Panc1 (cell line): ENCODE data around the gene IMMT. TPM values are rescaled to one million over a fixed set of nuclear protein-coding genes. Genes with fewer than 3 reads are reported as not detected.

Source experiments
- ATAC-seq: fragments of 200-7000 bp; cut with Tn5 transposase; 2 replicates; pipeline ENCODE4 v1.9.1; 2020; ENCODE audit warnings: mild to moderate bottlenecking, moderate library complexity
- BruUV-seq: library from RNA; stranded (reverse); fragments of 400-500 nt; replicated peaks from 2 replicates; lab custom pipeline; 2021; lab: Mats Ljungman, UMichigan
- CTCF ChIA-PET: fragments of 300-600 bp; sonication (Branson Sonifier 250); formaldehyde crosslinking; loops from one replicate; lab custom pipeline; 2022; ENCODE audit warnings: antibody characterized with exemption; lab: Charles Lee
- POLR2A ChIA-PET: fragments of 300-600 bp; sonication (Branson Sonifier 250); formaldehyde crosslinking; loops from one replicate; lab custom pipeline; 2022; ENCODE audit warnings: antibody characterized with exemption; lab: Charles Lee
- DNase-seq: peaks from one replicate; pipeline ENCODE4 v3.0.0-alpha.2; 2010; ENCODE audit warnings: low read depth, low spot score
- H3K27ac ChIP-seq: 2 replicates; pipeline ENCODE4 v1.5.1; 2011; ENCODE audit warnings: mild to moderate bottlenecking, low read length, inconsistent platforms
- H3K27me3 ChIP-seq: fragments of 200-500 bp; sonication (Bioruptor generic); 2 replicates; pipeline ENCODE4 v1.6.0; 2014; ENCODE audit warnings: low read length, inconsistent platforms; ENCODE audit not compliant: control insufficient read depth, insufficient read depth
- H3K36me3 ChIP-seq: fragments of 200-500 bp; sonication (Bioruptor generic); 2 replicates; pipeline ENCODE4 v1.5.1; 2014; ENCODE audit warnings: inconsistent platforms, mild to moderate bottlenecking, low read length, moderate library complexity; ENCODE audit not compliant: control insufficient read depth, insufficient read depth
- H3K4me1 ChIP-seq: 2 replicates; pipeline ENCODE4 v1.5.1; 2011; ENCODE audit warnings: inconsistent platforms, mild to moderate bottlenecking, low read length, moderate library complexity; ENCODE audit not compliant: control insufficient read depth, insufficient read depth
- H3K4me3 ChIP-seq, 2 experiments: 2 replicates each; pipeline ENCODE4 v1.5.1; 2011 to 2012; ENCODE audit warnings: low read depth in 2 of 2, low read length in 2 of 2, mild to moderate bottlenecking in 2 of 2, inconsistent platforms in 1 of 2, moderate library complexity in 1 of 2
- H3K9me3 ChIP-seq: fragments of 200-500 bp; sonication (Bioruptor generic); 2 replicates; pipeline ENCODE4 v1.5.1; 2014; ENCODE audit warnings: low read depth, mild to moderate bottlenecking, inconsistent platforms, low read length, moderate library complexity; ENCODE audit not compliant: control insufficient read depth, insufficient read depth
- CTCF ChIP-seq: fragments of 450-650 bp; IDR thresholded peaks from 2 replicates; pipeline ENCODE4 v1.5.1; 2017; ENCODE audit warnings: mild to moderate bottlenecking
- POLR2AphosphoS5 ChIP-seq: IDR thresholded peaks from 2 replicates; pipeline ENCODE4 v1.6.1; 2012; ENCODE audit warnings: mild to moderate bottlenecking, low read depth, low read length, moderate library complexity
- REST ChIP-seq, 2 experiments: IDR thresholded peaks; 2 replicates each; pipeline ENCODE4 v1.6.1; 2011 to 2012; ENCODE audit warnings: low read depth in 2 of 2, control low read depth in 1 of 2, low read length in 1 of 2, mild to moderate bottlenecking in 1 of 2, moderate library complexity in 1 of 2; ENCODE audit not compliant: insufficient read depth in 1 of 2
- SIN3A ChIP-seq: IDR thresholded peaks from 2 replicates; pipeline ENCODE4 v1.6.1; 2012; ENCODE audit warnings: low read depth, mild to moderate bottlenecking, low read length, moderate library complexity, borderline replicate concordance; ENCODE audit not compliant: insufficient read depth
- TCF7L2 ChIP-seq: IDR thresholded peaks from 2 replicates; pipeline ENCODE4 v1.6.1; 2011; ENCODE audit warnings: mild to moderate bottlenecking, low read depth, low read length, inconsistent platforms
- in situ Hi-C: cut with HindIII; loops from 2 replicates; pipeline ENCODE4 v1.10.0; 2016; ENCODE audit warnings: low sequenced_read_pairs, low pct_unique_long_range_greater_than_20kb
- intact Hi-C: fragments of 100-400 bp; cut with micrococcal nuclease; formaldehyde crosslinking; loops from one replicate; pipeline ENCODE4 v1.10.0; 2022; ENCODE audit not compliant: unreplicated experiment
- total RNA-seq: library from RNA; stranded (reverse); gene quantifications from one replicate; pipeline ENCODE4 v1.2.1, GENCODE V29; 2021; ENCODE audit not compliant: unreplicated experiment

IMMT gene
- total RNA-seq, 1 experiment from 2014 or later, result 138 TPM

GRCh38 chr2:86176597-86176996, 18.7 kb downstream of the IMMT start:
- BruUV-seq, result no TSS peak
- ChIA-PET CTCF (no interaction called here), POLR2A (interaction anchor here (0.6 to 0.7 kb wide), 2 partner anchors 292 to 368 kb away, joined by 4 read pairs; no protein-coding TSS in a partner anchor)
- ATAC-seq (no peak), DNase-seq (no peak)
- Histone ChIP-seq H3K9me3 (no peaks in the 10 kb centered on the region), H3K4me1 (no peaks in the 10 kb centered on the region), H3K4me3 (no peak overlapping the region), H3K27me3 (no peaks in the 10 kb centered on the region), H3K27ac (no peak overlapping the region), H3K36me3 (peaks cover 26% of the 10 kb centered on the region; the same call in 1 of the 2 replicates)
- in situ Hi-C loops, result no loop called here
- TF ChIP-seq SIN3A, result no peak
- TF ChIP-seq REST (IDR thresholded peaks at IDR 0.05; ENCODE audit: insufficient read depth in 1 of 2, low read depth in 2 of 2, low read length in 1 of 2), result no peak
- no peak for TF ChIP-seq CTCF
- no peak for TF ChIP-seq TCF7L2
- TF ChIP-seq POLR2AphosphoS5, result no peak
- intact Hi-C loops, result no loop called here

GRCh38 chr2:86175828-86176227, 19.4 kb downstream of the IMMT start:
- Histone ChIP-seq H3K9me3 (no peaks in the 10 kb centered on the region), H3K36me3 (peaks cover 30% of the 10 kb centered on the region), H3K27ac (no peak overlapping the region), H3K27me3 (no peaks in the 10 kb centered on the region), H3K4me3 (no peak overlapping the region), H3K4me1 (no peaks in the 10 kb centered on the region)
- TF ChIP-seq POLR2AphosphoS5, result no peak
- TF ChIP-seq SIN3A, result no peak
- no peak for TF ChIP-seq CTCF
- TF ChIP-seq TCF7L2, result no peak
- TF ChIP-seq REST (IDR thresholded peaks at IDR 0.05; ENCODE audit: insufficient read depth in 1 of 2, low read depth in 2 of 2, low read length in 1 of 2), result no peak
- intact Hi-C loops, result no loop called here
- DNase-seq (no peak), ATAC-seq (no peak)
- in situ Hi-C loops, result no loop called here
- BruUV-seq, result no TSS peak
- ChIA-PET CTCF (no interaction called here), POLR2A (no interaction called here)
